Sigmoid colon (tissue), 4 donors: ENCODE data around the gene LDB2.

Experiments used
- EP300 ChIP-seq, 4 donors: sonication (generic); formaldehyde crosslinking; IDR thresholded peaks; one replicate each; pipeline ENCODE4 v1.6.1; 2017; ENCODE audit warnings: antibody characterized with exemption in 4 of 4
- POLR2A ChIP-seq, 2 donors: fragments of 450-650 bp; IDR thresholded peaks; one replicate each; pipeline ENCODE4 v1.6.1; 2016; ENCODE audit warnings: antibody characterized with exemption in 2 of 2, mild to moderate bottlenecking in 2 of 2, moderate library complexity in 2 of 2
- POLR2AphosphoS5 ChIP-seq, 4 donors: sonication (generic); formaldehyde crosslinking; IDR thresholded peaks; one replicate each; pipeline ENCODE4 v1.6.1; 2017; ENCODE audit warnings: antibody characterized with exemption in 4 of 4
- TF ChIP-seq, protein P1 (sequence below), 4 experiments: fragments of 450-650 bp in 3 of 4; fragments of 200-600 bp in 1 of 4; IDR thresholded peaks; one replicate each; pipeline ENCODE4 v1.5.1; 2016 to 2019; ENCODE audit warnings: antibody characterized with exemption in 4 of 4, mild to moderate bottlenecking in 3 of 4, moderate library complexity in 2 of 4

DNA sequence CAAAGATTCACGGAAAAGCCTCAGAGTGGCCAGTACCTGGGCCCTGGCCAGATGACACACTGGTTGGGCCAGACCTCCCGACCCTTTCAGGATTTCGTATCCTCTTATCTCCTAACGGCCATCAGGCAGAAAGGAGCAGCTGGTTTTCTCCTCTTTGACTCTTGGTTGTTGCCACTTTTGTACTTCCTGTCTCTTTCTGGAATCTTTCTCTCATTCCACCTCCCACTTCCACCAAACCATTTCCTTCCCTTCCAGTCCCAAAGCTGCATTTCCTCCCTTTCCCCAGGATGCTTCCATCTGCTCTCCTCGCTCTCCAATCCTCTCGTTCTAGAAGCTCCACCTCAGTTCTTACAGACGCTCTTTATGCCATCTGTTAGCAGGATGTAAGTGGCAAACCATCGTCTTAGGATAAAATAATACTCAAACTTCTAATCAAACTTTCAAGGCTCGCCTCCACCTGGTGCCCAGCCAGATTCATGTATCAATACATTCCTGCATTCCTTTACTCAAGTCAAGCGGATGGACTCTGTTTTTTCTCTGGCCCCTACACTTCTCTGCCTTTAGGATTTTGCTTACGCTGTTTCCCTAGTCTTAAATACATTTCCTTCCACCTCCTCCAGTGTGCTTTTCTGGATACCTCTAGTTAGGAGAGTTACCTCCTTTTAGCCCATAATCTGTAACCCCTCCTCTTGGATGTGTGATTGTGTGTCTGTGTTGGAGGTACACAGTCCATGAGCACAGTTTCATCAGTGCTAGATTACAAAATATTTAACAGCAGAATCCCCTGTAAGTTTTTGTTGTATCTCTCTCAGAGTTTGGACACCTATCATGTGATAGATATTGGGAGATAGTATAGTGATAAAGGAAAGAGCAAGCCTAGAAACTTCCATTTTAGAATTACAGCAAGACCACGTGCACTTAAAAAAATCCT lies 70.4 kb downstream of the LDB2 start:
- TF ChIP-seq, protein P1, sequence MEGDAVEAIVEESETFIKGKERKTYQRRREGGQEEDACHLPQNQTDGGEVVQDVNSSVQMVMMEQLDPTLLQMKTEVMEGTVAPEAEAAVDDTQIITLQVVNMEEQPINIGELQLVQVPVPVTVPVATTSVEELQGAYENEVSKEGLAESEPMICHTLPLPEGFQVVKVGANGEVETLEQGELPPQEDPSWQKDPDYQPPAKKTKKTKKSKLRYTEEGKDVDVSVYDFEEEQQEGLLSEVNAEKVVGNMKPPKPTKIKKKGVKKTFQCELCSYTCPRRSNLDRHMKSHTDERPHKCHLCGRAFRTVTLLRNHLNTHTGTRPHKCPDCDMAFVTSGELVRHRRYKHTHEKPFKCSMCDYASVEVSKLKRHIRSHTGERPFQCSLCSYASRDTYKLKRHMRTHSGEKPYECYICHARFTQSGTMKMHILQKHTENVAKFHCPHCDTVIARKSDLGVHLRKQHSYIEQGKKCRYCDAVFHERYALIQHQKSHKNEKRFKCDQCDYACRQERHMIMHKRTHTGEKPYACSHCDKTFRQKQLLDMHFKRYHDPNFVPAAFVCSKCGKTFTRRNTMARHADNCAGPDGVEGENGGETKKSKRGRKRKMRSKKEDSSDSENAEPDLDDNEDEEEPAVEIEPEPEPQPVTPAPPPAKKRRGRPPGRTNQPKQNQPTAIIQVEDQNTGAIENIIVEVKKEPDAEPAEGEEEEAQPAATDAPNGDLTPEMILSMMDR (IDR thresholded peaks at IDR 0.05) = no peak
- no peak for TF ChIP-seq POLR2A (IDR thresholded peaks at IDR 0.05)
- TF ChIP-seq POLR2AphosphoS5 (IDR thresholded peaks at IDR 0.05) = no peak
- no peak for TF ChIP-seq EP300 (IDR thresholded peaks at IDR 0.05)
